Activated CD8-positive, alpha-beta T cell treated with anti-CD3 and anti-CD28 coated beads for 36 hours (primary cell): ENCODE data around the gene ITPRIPL2. TPM values are rescaled to one million over a fixed set of nuclear protein-coding genes. Genes with fewer than 3 reads are reported as not detected.

Experiments
- ATAC-seq: fragments of 200-7000 bp; cut with Tn5 transposase; one replicate; pipeline ENCODE4 v1.10.0; 2021; ENCODE audit warnings: mild to moderate bottlenecking, moderate library complexity
- CTCF ChIA-PET: fragments of 350-600 bp; sonication (Branson Sonifier 250); formaldehyde crosslinking; loops from one replicate; lab custom pipeline; 2021; ENCODE audit warnings: antibody characterized with exemption; lab: Charles Lee
- POLR2A ChIA-PET: fragments of 350-600 bp; sonication (Branson Sonifier 250); formaldehyde crosslinking; loops from one replicate; lab custom pipeline; 2021; ENCODE audit warnings: antibody characterized with exemption; lab: Charles Lee
- DNase-seq: peaks from one replicate; pipeline ENCODE4 v3.0.0-alpha.2; 2020
- H3K27ac Mint-ChIP-seq: one replicate; pipeline ENCODE4 v1.8.0; 2021; ENCODE audit warnings: mild to moderate bottlenecking, mixed read lengths
- H3K27me3 Mint-ChIP-seq: one replicate; pipeline ENCODE4 v1.8.0; 2021; ENCODE audit warnings: mixed read lengths
- H3K36me3 Mint-ChIP-seq: one replicate; pipeline ENCODE4 v1.8.0; 2021; ENCODE audit warnings: low read depth, mixed read lengths
- H3K4me1 Mint-ChIP-seq: one replicate; pipeline ENCODE4 v1.8.0; 2021; ENCODE audit warnings: low read depth, mixed read lengths
- H3K4me3 Mint-ChIP-seq: one replicate; pipeline ENCODE4 v1.8.0; 2021; ENCODE audit warnings: mild to moderate bottlenecking, moderate library complexity, mixed read lengths
- H3K9me3 Mint-ChIP-seq: one replicate; pipeline ENCODE4 v1.8.0; 2021; ENCODE audit warnings: mixed read lengths
- CTCF ChIP-seq: fragments of 200-600 bp; IDR thresholded peaks from one replicate; pipeline ENCODE4 v1.8.0; 2022; ENCODE audit warnings: antibody characterized with exemption, mild to moderate bottlenecking
- intact Hi-C: fragments of 100-400 bp; cut with micrococcal nuclease; formaldehyde crosslinking; loops from one replicate; pipeline ENCODE4 v1.10.0; 2022
- total RNA-seq, 2 experiments: library from RNA; stranded (reverse); gene quantifications; one replicate each; pipeline ENCODE4 v1.2.3, GENCODE V29; 2021

ITPRIPL2 gene
- total RNA-seq, 2 experiments from 2014 or later = 1.3 to 1.9 TPM

GRCh38 chr16:19135201-19135842, 21.6 kb downstream of the ITPRIPL2 start:
- no peak for TF ChIP-seq CTCF
- no peak overlapping the region for H3K27ac Mint-ChIP-seq
- no peaks in the 10 kb centered on the region for H3K9me3 Mint-ChIP-seq
- ChIA-PET CTCF (no interaction called here), POLR2A (no interaction called here)
- no peak overlapping the region for H3K4me3 Mint-ChIP-seq
- no peak for ATAC-seq
- no peak for DNase-seq
- H3K4me1 Mint-ChIP-seq = peaks cover 11% of the 10 kb centered on the region
- no peaks in the 10 kb centered on the region for H3K36me3 Mint-ChIP-seq
- H3K27me3 Mint-ChIP-seq = peaks cover 5% of the 10 kb centered on the region
- intact Hi-C loops = no loop called here

- H3K9me3 Mint-ChIP-seq = no peaks in the 10 kb centered on the region
- POLR2A ChIA-PET = no interaction called here
- no peak for ATAC-seq
- no peak overlapping the region for H3K27ac Mint-ChIP-seq
- no peak for DNase-seq
- TF ChIP-seq CTCF = no peak
- H3K27me3 Mint-ChIP-seq = peaks cover 12% of the 10 kb centered on the region
- H3K4me3 Mint-ChIP-seq = no peak overlapping the region
- no peaks in the 10 kb centered on the region for H3K36me3 Mint-ChIP-seq
- intact Hi-C loops = no loop called here
- CTCF ChIA-PET = no interaction called here
- peaks cover 4% of the 10 kb centered on the region for H3K4me1 Mint-ChIP-seq
These were observed 22.2 kb downstream of the ITPRIPL2 start for GRCh38 chr16:19135896-19136438.

- no peak for ATAC-seq
- ChIA-PET CTCF (no interaction called here), POLR2A (no interaction called here)
- no peaks in the 10 kb centered on the region for H3K9me3 Mint-ChIP-seq
- H3K4me3 Mint-ChIP-seq = no peak overlapping the region
- DNase-seq = no peak
- no peak overlapping the region for H3K27ac Mint-ChIP-seq
- H3K36me3 Mint-ChIP-seq = no peaks in the 10 kb centered on the region
- no peak for TF ChIP-seq CTCF
- no peaks in the 10 kb centered on the region for H3K4me1 Mint-ChIP-seq
- intact Hi-C loops = no loop called here
- H3K27me3 Mint-ChIP-seq = peaks cover 14% of the 10 kb centered on the region
These were observed 22.9 kb downstream of the ITPRIPL2 start for GRCh38 chr16:19136549-19137196.

GRCh38 chr16:19137201-19138128, 23.7 kb downstream of the ITPRIPL2 start:
- Mint-ChIP-seq H3K4me1 (no peaks in the 10 kb centered on the region), H3K27me3 (peaks cover 14% of the 10 kb centered on the region), H3K27ac (no peak overlapping the region), H3K4me3 (no peak overlapping the region), H3K9me3 (no peaks in the 10 kb centered on the region), H3K36me3 (no peaks in the 10 kb centered on the region)
- POLR2A ChIA-PET = no interaction called here
- ATAC-seq (no peak), DNase-seq (no peak)
- TF ChIP-seq CTCF = no peak
- CTCF ChIA-PET = no interaction called here
- intact Hi-C loops = no loop called here
